GM19452 (cell line): ENCODE data around the gene EIPR1.
"Not testable (repeated sequence)": the region's sequence is repeated elsewhere in the genome, so short reads cannot be mapped to it uniquely, and the experiment has no call there.

Source experiments
- ATAC-seq: cut with Tn5 transposase; IDR thresholded peaks from one replicate; pipeline ENCODE4 v1.9.1; 2021; ENCODE audit not compliant: unreplicated experiment

EIPR1 gene

GRCh38 chr2:3182848-3183247 lies 194.8 kb downstream of the EIPR1 start:
- no peak for ATAC-seq

DNA sequence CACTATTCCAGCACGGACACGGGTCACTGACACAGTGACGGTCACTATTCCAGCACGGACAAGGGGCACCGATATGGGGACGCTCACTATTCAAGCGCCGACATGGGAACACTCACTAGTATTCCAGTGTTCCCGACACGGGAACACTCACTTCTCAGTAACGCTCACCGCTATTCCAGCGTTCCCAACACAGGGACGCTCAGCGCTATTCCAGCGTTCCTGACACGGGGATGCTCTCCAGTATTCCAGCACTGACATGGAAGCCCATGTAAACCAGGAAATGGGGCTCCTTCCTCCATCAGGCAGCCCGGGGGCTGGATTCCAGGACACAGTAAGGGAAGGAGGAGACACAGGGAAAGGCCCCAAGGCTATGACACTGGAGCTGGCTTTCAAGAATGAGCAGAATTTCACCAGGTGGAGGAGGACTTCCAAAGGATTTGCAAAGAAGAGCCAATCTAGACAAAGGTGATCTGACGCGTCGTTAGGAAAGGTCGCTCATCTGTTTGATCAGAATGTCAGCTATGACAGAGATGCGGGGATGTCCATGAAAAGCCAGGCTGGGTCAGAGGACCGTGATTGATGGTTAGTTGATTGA lies 196.1 kb downstream of the EIPR1 start:
- ATAC-seq, result no peak

GRCh38 chr2:3180909-3181221 lies 196.8 kb downstream of the EIPR1 start:
- ATAC-seq, result not testable (repeated sequence)

DNA sequence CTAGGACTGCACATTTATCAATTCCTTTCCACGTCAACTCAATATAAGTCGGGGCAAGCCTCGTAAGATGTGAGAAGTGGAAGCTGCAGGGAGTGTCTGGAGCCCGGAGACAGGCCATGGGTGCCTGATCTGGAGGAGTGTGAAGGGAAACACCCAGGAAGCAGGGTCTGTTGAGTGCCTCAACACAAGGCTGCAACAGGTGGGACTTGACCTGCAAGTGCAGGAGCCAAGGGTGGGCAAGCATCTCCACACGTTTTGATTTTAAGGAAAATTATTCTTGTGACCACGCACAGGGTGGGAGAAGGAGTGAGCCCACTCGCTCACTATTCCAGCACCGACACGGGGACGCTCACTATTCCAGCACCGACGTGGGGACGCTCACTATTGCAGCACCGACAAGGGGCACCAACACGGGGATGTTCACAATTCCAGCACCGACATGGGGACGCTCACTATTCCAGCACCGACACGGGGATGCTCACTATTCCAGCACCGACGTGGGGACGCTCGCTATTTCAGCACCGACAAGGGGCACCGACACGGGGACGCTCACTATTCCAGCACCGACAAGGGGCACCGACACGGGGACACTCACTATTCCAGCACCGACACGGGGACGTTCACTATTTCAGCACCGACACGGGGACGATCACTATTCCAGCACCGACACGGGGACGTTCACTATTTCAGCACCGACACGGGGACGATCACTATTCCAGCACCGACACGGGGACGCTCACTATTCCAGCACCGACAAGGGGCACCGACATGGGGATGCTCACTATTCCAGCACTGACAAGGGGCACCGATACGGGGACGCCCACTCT lies 197.3 kb downstream of the EIPR1 start:
- ATAC-seq, result no peak

GRCh38 chr2:3179626-3180025 lies 198.0 kb downstream of the EIPR1 start:
- no peak for ATAC-seq

GRCh38 chr2:3179208-3179607 lies 198.4 kb downstream of the EIPR1 start:
- ATAC-seq, result no peak

DNA sequence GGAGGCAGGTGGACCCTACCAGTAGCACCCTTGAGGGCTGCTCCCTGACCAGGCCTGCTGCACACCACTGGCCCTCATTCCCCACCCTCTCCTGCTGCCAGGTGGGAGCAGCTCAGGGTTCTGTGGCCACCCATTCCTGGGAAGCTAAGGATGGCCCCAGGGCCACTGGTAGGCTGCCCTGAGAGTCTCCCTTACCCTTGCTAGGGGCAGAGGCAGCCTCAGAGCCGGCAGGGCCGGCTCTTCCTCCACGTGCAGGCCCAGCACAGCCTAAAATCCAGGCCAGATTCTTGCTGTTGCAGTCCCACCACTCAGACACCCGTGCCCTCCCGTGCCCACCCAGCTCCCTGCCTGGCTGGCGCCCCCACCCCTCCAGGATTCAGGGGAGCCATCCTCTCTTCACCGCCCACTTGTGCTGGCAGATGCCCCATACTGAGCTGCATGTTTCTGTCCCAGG lies 199.0 kb downstream of the EIPR1 start:
- no peak for ATAC-seq

- no peak for ATAC-seq
Observed at GRCh38 chr2:3177891-3178577, 199.6 kb downstream of the EIPR1 start.

DNA sequence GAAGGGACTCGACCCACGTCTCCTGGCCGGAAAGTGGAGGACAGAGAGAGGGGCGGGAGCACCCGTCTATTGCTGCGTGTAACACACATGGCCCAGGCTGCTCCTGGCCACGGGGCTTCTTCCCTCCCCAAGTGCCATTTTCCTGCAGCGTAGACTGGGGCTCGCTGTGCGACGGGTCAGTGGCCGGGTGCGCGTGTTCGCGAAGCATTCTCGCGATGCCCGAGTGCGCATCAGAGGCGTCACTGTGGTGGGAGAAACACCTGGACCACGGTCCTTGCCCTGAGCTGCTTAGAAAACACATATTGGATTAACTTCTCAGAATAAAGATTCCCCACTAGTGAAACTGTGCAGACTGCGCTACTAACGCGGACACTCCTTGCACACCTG lies 200.8 kb downstream of the EIPR1 start:
- no peak for ATAC-seq

GRCh38 chr2:3176071-3176868 lies 201.3 kb downstream of the EIPR1 start:
- ATAC-seq, result no peak

GRCh38 chr2:3175568-3175955 lies 202.1 kb downstream of the EIPR1 start:
- ATAC-seq, result no peak

DNA sequence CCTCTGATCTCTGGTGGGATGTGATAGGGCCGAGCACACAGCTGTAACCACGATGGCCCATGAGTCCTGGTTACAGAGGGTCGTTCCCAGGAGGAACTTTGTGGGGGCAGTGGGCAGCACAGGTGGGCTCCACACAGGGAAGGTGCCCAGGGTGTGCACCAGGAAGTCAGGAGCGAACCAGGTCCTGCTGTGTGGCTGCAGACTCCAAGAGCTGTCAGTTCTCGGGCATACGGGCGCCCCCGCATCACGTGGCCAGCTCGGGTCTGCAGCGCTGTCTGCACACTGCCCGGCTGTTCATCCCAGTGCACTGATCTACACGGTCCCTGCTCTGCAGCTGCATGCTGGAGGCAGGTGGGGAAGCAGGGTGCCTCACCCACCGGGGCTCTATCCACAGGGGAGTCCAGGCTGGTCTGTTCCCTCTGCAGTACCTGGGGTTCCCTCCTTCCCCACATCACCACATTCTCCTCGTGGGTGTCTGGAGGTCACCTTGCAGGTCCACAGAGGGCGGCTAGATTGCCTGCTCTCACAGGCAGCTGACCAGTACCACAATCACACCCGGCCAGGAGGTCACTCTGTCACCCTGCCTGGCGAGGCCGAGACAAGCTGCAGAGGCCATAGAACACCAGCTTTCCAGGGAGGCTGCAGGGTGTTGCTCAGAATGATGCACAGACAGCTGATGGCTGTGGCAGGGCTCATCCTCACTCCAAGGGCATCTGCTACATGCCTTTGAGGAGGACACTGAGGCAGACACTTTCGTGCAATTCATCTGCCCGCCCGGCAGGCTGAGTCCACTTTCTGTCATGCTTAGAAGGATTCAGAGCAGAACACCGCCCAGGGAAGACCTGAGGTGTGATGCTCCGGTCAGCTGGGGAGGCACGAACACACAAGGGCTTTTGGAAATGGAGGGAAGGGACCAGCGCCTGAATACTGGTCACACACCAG lies 202.7 kb downstream of the EIPR1 start:
- no peak for ATAC-seq

- ATAC-seq, result no peak
Observed at GRCh38 chr2:3173031-3173430, 204.6 kb downstream of the EIPR1 start.

DNA sequence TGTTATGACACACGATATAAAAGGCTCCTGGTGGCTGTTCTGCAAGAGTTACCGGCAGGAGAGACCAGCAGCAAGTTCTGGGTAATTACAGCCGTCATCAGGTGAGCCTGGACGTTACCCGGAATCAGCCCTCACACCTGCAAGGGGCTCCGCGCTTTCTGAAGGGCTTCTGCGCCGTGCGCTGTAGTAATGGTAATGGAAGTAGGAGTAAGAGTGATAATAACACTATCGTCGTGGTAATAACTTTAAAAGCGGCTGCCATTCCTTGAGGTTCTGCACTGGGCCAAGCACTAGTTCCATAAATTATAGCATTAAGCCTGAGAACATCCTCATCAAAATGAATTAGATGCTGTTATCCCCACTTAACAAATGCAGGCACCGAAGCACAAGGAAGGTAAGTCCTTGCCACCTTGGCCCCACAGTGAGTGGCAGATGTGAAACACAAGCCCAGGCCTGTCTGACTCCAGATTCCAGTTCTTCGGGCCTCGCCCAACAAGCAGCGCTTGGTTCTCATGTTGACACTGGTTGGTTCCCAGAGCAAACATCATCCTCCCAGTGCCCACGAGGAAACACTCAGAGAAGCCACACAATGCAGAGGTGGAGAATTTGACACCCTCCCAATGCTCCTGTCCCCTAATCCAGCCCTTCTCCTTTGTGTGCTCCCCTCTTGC lies 205.2 kb downstream of the EIPR1 start:
- ATAC-seq, result no peak

- no peak for ATAC-seq
Observed at GRCh38 chr2:3171564-3172264, 205.9 kb downstream of the EIPR1 start.

DNA sequence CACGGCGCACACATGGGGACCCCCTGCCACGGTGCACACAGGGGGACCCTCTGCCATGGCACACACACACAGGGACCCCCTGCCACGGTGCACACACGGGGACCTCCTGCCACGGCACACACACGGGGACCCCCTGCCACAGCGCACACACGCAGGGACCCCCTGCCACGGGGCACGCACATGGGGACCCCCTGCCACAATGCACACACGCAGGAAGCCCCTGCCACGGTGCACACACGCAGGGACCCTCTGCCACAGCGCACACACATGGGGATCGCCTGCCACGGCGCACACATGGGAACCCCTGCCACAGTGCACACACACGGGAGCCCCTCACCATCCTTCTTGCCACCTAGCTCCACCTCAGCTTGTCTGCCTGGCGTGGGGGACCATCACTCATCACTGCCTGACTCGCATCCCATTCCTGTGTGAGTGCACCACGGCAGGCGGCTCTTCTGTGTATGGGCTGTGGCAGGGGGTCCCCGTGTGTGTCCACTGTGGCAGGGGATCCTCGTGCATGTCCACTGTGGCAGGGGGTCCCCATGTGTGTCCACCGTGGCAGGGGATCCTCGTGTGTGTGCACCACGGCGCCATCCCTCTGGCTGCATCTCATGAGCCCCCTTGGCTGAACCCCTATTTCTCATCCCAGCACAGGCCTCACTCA lies 206.7 kb downstream of the EIPR1 start:
- ATAC-seq, result no peak

- no peak for ATAC-seq
Observed at GRCh38 chr2:3169106-3169870, 208.3 kb downstream of the EIPR1 start.
